ENCODE data around the gene OPRM1.

OPRM1 gene

GRCh38 chr6:154202958-154203357 is 163.9 kb downstream of the OPRM1 start:
- DNase-seq (ENCODE audit: low read depth, low spot score): no peak

DNA sequence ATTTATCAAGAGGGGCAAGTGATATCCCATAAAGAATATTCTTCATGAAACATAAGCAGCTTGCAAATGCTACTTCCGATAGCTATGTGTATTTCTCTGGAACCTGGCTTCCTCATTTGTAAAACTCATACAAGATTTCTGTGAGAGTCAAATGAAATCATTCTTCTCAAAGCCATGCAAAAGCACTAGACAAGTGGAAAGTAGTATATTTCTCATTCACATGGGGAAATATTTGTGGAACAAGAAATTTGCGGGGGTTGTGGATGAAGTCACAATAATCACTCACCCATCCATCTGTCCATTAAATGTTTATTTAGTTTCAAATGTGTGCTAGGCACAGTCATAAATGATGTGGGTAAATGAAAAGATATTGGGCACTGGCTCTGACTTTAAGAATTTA is 167.1 kb downstream of the OPRM1 start:
- DNase-seq (ENCODE audit: low read depth, low spot score): no peak

GRCh38 chr6:154206996-154207395 is 168.0 kb downstream of the OPRM1 start:
- DNase-seq (ENCODE audit: low read depth, low spot score): no peak

GRCh38 chr6:154209555-154209954 is 170.5 kb downstream of the OPRM1 start:
- no peak for DNase-seq (ENCODE audit: low read depth, low spot score)

- no peak for DNase-seq (ENCODE audit: low read depth, low spot score)
These were observed 171.6 kb downstream of the OPRM1 start for GRCh38 chr6:154210678-154211077.

- DNase-seq (ENCODE audit: low read depth, low spot score): no peak
These were observed 174.7 kb downstream of the OPRM1 start for GRCh38 chr6:154213782-154214181.

- no peak for DNase-seq (ENCODE audit: low read depth, low spot score)
These were observed 179.3 kb downstream of the OPRM1 start for GRCh38 chr6:154218301-154218700.

- DNase-seq (ENCODE audit: low read depth, low spot score): no peak
These were observed 179.7 kb downstream of the OPRM1 start for GRCh38 chr6:154218787-154219186.

DNA sequence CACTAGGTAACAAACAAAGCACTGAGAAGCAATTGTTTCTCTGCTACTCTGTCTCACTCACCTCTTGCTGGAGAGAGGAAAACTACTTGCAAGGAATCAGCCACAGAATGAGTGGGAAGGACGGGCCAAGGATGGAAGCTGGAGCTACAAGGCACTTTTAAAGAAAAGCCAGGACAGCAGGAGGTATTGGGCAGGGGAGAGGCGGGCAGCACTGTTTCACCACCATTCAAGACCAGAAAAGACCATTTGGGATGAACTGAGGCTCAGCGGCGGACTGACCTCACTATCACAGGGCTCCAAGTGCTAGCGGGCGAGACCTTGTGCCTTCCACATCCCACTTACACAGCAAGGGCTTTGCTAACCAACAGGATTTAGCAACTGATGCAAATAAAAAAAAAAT is 180.2 kb downstream of the OPRM1 start:
- DNase-seq (ENCODE audit: low read depth, low spot score): no peak

- no peak for DNase-seq (ENCODE audit: low read depth, low spot score)
These were observed 183.7 kb downstream of the OPRM1 start for GRCh38 chr6:154222716-154223115.

GRCh38 chr6:154223296-154223695 is 184.3 kb downstream of the OPRM1 start:
- no peak for DNase-seq (ENCODE audit: low read depth, low spot score)

GRCh38 chr6:154226461-154226860 is 187.4 kb downstream of the OPRM1 start:
- no peak for DNase-seq (ENCODE audit: low read depth, low spot score)

- DNase-seq (ENCODE audit: low read depth, low spot score): no peak
These were observed 189.0 kb downstream of the OPRM1 start for GRCh38 chr6:154227862-154228520.

GRCh38 chr6:154228521-154228905 is 189.5 kb downstream of the OPRM1 start:
- no peak for DNase-seq (ENCODE audit: low read depth, low spot score)

GRCh38 chr6:154229786-154230185 is 190.7 kb downstream of the OPRM1 start:
- no peak for DNase-seq (ENCODE audit: low read depth, low spot score)

- DNase-seq (ENCODE audit: low read depth, low spot score): no peak
These were observed 191.4 kb downstream of the OPRM1 start for GRCh38 chr6:154230393-154230792.

DNA sequence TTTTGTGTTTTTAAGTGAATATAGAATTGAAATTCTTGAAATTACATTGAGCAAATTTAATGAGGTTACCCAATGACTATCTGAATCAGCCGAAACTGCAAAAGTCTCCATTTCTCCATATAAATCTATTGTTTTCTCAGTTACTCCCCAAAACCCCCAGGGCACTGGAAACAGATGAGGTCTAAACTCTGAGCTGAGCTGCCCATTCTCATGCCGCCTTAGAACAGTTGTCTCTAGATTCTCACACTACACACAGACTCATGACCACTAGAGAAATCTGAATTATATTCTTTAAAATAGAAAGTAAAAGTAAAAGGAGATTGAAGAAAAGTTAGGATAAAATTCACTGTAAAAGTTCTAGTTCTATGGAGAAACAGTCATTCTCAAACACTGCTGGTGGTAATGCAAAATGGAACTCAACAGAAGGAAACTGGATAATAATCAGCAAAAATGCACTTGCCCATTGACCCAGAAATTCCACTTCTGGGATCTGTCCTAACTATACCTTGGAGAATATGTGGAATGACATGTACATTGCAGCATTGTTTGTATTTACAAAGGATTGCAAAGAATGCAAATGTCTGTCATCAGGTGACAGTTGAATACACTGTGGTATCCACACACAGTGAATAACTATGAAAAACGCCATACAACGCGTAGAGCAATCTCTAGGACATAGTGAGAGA is 192.0 kb downstream of the OPRM1 start:
- no peak for DNase-seq (ENCODE audit: low read depth, low spot score)

DNA sequence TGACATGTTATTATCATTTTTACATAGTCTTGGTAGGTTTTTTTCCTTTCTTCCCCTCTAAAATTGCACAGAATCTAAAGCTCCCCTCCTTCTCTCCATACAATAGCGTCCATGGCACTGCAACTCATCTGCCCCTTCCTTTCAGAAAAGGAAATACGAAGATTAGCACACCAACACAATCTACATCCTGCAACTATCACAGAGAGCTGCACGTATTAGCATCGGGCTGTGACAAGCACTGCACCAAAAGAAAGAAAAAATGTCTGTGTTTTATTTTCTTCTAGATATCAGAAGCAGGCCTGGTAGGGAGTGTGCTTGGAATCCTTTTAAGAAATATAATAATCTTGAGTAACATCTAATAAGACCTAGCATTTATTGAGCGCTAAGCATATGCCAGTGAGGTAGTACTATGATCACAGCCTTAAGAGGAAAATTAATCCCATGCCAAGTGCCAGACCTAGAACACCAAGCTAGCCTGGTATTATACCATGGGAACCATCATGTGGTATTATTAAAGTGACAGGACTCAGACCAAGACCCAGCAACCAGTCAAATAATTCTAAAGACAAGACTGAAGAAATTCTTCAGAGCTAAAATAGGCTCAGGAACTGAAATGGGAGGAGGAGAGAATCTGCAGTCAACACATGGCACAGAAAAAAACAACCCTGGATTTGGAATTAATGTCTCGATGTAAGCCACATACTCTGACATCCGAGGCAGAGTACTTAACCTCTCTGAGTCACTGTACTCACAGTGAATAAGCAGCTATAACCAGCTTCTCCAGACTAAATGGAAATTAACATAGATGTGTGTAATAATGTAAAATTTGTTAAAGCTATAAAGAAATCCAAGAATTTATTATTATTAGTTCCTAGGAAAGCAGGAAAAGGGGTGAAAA is 193.2 kb downstream of the OPRM1 start:
- DNase-seq (ENCODE audit: low read depth, low spot score): no peak

GRCh38 chr6:154233383-154233782 is 194.3 kb downstream of the OPRM1 start:
- no peak for DNase-seq (ENCODE audit: low read depth, low spot score)

DNA sequence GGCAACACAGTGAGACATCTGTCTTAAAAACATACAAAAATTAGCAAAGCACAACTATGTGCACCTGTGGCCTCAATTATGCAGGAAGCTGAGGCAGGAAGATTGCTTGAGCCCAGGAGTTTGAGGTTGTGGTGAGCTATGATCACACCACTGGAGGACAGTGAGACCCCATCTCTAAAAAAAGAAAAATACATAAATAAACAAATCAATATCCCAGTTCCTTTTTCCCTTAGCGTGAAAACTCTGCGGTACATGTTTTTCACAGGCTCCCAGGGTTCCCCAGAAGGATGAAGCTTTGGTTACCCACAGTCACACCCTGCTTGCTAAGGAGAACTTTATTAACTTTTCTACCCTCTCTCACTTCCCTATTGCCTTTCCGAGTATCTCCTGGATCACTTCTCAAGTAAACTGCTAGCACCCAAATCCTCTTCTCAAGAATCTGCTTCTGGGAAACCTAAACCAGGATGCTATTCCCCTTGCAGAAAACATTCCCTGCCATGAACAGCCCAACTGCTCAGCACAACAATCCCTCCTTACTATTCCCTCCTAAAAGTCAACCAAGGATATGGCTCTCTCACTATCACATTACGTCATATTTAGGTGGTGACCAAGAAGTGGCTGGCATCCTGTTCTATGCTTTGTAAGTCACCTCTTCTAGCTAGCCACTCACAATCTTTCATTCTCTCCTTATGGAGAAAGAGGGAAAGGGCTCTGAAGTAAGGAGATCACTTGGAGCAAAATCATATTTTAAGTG is 195.2 kb downstream of the OPRM1 start:
- no peak for DNase-seq (ENCODE audit: low read depth, low spot score)

- no peak for DNase-seq (ENCODE audit: low read depth, low spot score)
These were observed 197.7 kb downstream of the OPRM1 start for GRCh38 chr6:154236646-154237301.
